ENCODE data around the gene VSTM4. TPM values are rescaled to one million over a fixed set of nuclear protein-coding genes. Genes with fewer than 3 reads are reported as not detected.
A peak's percentile ranks its signal among the peaks of the same experiment; 100 is the strongest.

VSTM4 gene
- total and polyA plus RNA-seq, 9 of the 15 experiments (the other 6 are each of a cell fraction or from before 2014, with no cell fraction given): 1.0 to 7.9 (median 3.0) TPM

DNA sequence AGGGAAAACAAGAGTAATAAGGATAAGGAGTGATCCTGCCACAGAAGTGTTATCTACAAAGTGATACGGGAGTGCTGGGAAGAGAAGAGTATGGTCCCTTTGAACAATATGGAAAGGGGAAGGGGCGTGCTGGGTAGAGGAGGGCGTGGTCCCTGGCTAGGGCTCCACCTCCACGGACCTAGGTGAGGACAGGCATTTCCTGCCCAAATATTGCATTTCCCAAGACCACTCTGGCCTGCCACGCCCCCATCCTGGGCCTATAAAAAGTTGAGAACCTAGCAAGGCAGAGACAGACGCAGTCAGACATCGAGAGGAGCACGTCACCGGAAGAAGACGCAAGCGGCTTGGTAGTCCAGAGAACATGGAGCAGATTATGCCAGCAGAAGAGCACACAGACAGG, 22.8 kb downstream of the VSTM4 start:
- Histone ChIP-seq H2AFZ (ENCODE audit: low read depth, low read length) (no peak overlapping the region), H3K9me1 (ENCODE audit: control insufficient read depth, insufficient read depth, low read length) (peaks cover 2% of the 10 kb centered on the region), H3K27ac (ENCODE audit: extremely low read depth, low read depth, low read length) (no peak overlapping the region), H3K27me3 (ENCODE audit: control insufficient read depth in 2 of 2, insufficient read depth in 2 of 2, low read length in 2 of 2) (no peaks in the 10 kb centered on the region), H3K9ac (ENCODE audit: insufficient read depth in 1 of 2, low read depth in 2 of 2, low read length in 2 of 2) (no peak overlapping the region; a peak in 1 of 4 replicates), H3K4me2 (ENCODE audit: insufficient read depth, low read length) (no peak overlapping the region), H3K79me2 (ENCODE audit: control insufficient read depth, insufficient read depth, low read length) (no peaks in the 10 kb centered on the region), H3K4me1 (replicated peaks in 1 of 2; ENCODE audit: control insufficient read depth in 2 of 2, insufficient read depth in 2 of 2, low read length in 2 of 2) (no peaks in the 10 kb centered on the region; a peak in 1 of 5 replicates), H3K9me3 (replicated peaks; ENCODE audit: control insufficient read depth, insufficient read depth, low read depth, low read length) (no peaks in the 10 kb centered on the region), H3K36me3 (ENCODE audit: control insufficient read depth, insufficient read depth, low read length) (no peaks in the 10 kb centered on the region), H3K4me3 (no peak overlapping the region), H4K20me1 (replicated peaks; ENCODE audit: control insufficient read depth, insufficient read depth, low read length) (no peaks in the 10 kb centered on the region; the same call in 1 of the 2 replicates)
- CTCF ChIA-PET (ENCODE audit: low intra/inter-chr PET ratio): no interaction called here
- no peak for DNase-seq (ENCODE audit: extremely low read depth in 1 of 4, low spot score in 3 of 4)
- TF ChIP-seq MYC (IDR thresholded peaks at IDR 0.05; ENCODE audit: low read depth, low read length): no peak
- no peak for TF ChIP-seq MYC (CRISPR knock-in tag; IDR thresholded peaks at IDR 0.05; ENCODE audit: borderline replicate concordance, low read depth)
- TF ChIP-seq CC2D1A (IDR thresholded peaks at IDR 0.05): peak; percentile 59; the same call in 1 of the 2 replicates
- TF ChIP-seq POLR2AphosphoS2 (IDR thresholded peaks at IDR 0.05; ENCODE audit: low read length): no peak
- no peak for TF ChIP-seq ILF3 (IDR thresholded peaks at IDR 0.05; ENCODE audit: borderline replicate concordance)
- TF ChIP-seq ZBTB5 (IDR thresholded peaks at IDR 0.05): peak; percentile 83
- TF ChIP-seq, protein P1, sequence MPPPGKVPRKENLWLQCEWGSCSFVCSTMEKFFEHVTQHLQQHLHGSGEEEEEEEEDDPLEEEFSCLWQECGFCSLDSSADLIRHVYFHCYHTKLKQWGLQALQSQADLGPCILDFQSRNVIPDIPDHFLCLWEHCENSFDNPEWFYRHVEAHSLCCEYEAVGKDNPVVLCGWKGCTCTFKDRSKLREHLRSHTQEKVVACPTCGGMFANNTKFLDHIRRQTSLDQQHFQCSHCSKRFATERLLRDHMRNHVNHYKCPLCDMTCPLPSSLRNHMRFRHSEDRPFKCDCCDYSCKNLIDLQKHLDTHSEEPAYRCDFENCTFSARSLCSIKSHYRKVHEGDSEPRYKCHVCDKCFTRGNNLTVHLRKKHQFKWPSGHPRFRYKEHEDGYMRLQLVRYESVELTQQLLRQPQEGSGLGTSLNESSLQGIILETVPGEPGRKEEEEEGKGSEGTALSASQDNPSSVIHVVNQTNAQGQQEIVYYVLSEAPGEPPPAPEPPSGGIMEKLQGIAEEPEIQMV (tag; conservative IDR thresholded peaks at IDR 0.05; ENCODE audit: low read depth): peak; percentile 89
- in situ Hi-C loops (cut with MboI): no loop called here
- no peak for ATAC-seq
- intact Hi-C loops (cut with micrococcal nuclease): no loop called here
- POLR2A ChIA-PET: interaction anchor here (0.8 kb wide), 1 partner anchor 26 kb away, joined by 3 read pairs; no protein-coding TSS in a partner anchor
- WGBS (ENCODE audit: insufficient coverage, low coverage, missing lambda C conversion rate): 76% methylated on average over 11 of the region's 11 CpGs
- BruUV-seq (replicated peaks): no TSS peak
- FAIRE-seq: no peak
